GM12801 (cell line): ENCODE data around the gene SYT9.

Experiments
- TF ChIP-seq, protein P1 (sequence below): IDR thresholded peaks from one replicate; pipeline ENCODE4 v1.5.1; 2011; ENCODE audit warnings: control low read depth; ENCODE audit not compliant: insufficient read length; ENCODE audit errors: extremely low read depth

SYT9 gene

DNA sequence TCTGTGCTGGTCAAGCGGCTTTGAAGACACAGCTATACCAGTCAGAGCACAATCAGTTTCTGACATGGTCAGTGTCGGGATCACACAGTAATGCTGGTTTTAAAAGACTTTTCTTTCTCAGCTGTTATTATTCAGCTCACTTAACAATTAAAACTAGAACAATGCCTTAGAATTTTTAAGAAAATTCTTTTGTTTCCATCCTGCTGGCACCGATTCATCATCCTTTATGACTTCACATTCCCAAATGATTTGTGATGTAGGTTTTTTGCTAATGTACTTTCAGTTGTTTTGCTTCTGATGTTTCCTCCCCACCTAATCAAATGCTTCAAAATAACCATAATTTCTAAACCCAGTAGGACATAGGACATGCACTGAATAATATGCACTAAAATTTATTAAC lies 199.1 kb downstream of the SYT9 start:
- TF ChIP-seq, protein P1, sequence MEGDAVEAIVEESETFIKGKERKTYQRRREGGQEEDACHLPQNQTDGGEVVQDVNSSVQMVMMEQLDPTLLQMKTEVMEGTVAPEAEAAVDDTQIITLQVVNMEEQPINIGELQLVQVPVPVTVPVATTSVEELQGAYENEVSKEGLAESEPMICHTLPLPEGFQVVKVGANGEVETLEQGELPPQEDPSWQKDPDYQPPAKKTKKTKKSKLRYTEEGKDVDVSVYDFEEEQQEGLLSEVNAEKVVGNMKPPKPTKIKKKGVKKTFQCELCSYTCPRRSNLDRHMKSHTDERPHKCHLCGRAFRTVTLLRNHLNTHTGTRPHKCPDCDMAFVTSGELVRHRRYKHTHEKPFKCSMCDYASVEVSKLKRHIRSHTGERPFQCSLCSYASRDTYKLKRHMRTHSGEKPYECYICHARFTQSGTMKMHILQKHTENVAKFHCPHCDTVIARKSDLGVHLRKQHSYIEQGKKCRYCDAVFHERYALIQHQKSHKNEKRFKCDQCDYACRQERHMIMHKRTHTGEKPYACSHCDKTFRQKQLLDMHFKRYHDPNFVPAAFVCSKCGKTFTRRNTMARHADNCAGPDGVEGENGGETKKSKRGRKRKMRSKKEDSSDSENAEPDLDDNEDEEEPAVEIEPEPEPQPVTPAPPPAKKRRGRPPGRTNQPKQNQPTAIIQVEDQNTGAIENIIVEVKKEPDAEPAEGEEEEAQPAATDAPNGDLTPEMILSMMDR: no peak

DNA sequence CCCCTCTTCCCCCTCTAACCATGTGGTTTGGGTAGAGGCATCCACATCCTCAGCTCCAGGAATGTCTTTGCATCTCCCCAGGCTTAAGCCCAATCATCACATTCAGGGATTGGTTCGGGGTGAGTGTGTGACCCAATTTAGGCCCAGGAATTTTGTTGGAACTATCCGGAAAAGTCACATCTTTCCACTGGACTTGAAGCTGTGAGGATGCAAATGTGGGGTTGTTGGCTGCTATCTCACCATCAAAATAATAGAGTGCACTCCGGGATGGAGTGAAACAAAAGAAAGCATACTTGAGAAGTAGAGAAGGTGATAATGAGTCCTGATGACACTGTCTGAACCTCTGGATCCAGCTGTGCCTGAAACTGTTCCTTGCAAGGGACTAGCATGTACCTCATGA lies 199.8 kb downstream of the SYT9 start:
- TF ChIP-seq, protein P1: no peak

DNA sequence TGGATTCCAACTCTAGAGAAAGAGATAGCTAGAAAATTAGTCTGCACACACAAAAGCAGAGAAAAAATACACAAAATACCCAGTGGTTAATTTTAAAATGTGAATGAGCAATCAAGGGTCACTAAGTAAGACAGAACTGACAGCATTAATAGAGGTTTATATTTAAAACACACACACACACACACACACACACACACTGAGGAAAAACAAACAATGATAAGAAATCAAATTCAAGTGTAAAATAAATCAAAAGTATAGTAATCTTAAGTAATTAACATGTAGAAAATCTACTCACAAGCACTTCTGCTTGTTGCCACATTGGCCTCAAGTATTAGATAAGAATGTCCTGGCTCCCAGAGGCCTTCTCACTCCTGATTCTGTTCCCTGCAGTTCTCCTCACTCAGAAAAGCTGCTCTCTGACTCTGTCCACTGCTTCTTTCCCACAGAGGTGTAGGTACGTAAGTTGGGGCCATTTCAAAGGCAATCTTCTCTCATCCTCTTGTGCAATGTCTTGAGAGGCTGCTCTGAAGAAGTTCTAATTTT lies 200.3 kb downstream of the SYT9 start:
- TF ChIP-seq, protein P1: no peak

DNA sequence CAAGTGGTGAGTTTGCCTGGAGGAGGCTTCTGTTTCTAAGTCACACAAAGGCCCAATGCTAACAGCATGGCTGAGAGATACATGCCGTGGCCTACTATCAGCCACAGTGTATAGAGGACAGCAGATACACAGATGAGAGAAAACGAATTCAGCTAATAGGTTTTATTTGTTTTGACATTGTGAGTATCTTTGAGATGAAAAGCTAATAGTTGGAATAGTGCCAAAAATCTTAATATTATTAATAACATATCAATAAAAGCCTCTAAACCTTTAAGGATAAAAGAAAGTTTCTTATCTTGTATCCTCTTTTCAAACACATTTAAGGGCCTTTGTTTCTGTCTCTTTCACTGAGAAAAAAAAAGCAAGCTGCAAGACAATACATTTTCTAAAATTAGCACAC lies 203.2 kb downstream of the SYT9 start:
- TF ChIP-seq, protein P1: no peak

DNA sequence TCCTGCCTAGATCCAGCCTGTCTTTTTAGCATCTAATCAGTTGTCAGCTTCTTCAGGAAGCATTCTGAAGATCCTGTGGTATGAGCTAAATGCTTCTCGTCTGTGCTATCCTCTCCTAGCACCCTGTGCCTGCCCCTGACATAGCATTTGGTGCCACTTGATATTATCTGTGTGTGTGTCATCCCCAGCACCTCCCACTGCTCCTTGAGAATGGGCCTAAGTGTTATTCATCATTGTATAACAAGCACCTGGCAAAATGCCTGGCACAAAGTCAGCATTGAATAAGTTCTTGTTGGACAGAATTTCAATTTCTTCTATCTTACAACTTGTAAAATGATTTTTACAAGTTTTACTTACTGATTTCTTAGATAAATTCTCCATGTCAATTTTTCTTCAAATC lies 205.5 kb downstream of the SYT9 start:
- TF ChIP-seq, protein P1: no peak

DNA sequence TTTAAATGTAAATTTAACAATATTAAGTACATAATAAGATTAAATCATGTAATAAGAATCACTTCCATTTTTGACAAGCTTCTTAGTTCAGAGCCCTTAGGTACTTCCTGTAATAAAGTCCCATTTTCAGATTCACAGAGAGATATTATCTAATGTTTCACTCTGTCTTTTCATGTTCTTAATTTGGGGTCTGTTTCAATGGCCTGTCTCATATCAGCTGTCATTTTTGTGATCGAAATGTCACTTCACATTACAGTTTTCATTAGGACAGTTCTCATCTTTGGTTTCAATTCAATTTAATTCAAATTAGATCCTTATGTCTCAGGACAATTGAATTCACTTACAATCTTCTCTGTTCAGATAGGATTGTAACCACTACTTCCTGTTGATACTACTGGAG lies 211.0 kb downstream of the SYT9 start:
- TF ChIP-seq, protein P1: no peak

DNA sequence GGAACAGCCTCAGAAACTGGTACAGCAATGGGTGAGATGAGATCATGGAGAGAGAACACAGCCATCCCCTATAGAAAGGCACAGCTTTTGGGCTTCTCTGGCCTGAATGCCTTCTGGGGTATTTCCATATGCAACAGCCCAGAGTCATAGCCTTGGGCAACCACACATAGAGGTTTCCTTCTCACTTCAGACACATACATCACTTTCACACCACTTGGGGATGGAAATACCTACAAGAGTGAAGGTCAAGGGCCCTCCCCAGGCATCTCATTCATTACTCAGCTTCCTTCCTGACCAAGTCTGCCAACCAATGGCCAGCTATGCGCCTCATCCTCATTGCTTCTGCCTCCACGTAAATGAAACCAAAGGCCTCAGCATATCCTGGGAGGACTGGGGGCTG lies 215.9 kb downstream of the SYT9 start:
- TF ChIP-seq, protein P1: no peak
